ENCODE data around the gene ARNT2.

Gene ARNT2

GRCh38 chr15:80612118-80612823, 208.1 kb downstream of the ARNT2 start:
- DNase-seq (ENCODE audit: low read depth in 2 of 3, low spot score in 1 of 3), result no peak

- DNase-seq (ENCODE audit: low read depth in 2 of 3, low spot score in 1 of 3), result no peak
Observed at GRCh38 chr15:80613762-80614365, 209.7 kb downstream of the ARNT2 start.

GRCh38 chr15:80614711-80615360, 210.7 kb downstream of the ARNT2 start:
- DNase-seq (ENCODE audit: low read depth in 2 of 3, low spot score in 1 of 3), result no peak

- DNase-seq (ENCODE audit: low read depth in 2 of 3, low spot score in 1 of 3), result no peak
Observed at GRCh38 chr15:80615361-80615736, 211.2 kb downstream of the ARNT2 start.

- DNase-seq (ENCODE audit: low read depth in 2 of 3, low spot score in 1 of 3), result no peak
Observed at GRCh38 chr15:80615783-80616391, 211.7 kb downstream of the ARNT2 start.

- no peak for DNase-seq (ENCODE audit: low read depth in 2 of 3, low spot score in 1 of 3)
Observed at GRCh38 chr15:80618685-80619400, 214.7 kb downstream of the ARNT2 start.

- DNase-seq (ENCODE audit: low read depth in 2 of 3, low spot score in 1 of 3), result no peak
Observed at GRCh38 chr15:80619680-80620079, 215.5 kb downstream of the ARNT2 start.

- no peak for DNase-seq (ENCODE audit: low read depth in 2 of 3, low spot score in 1 of 3)
Observed at GRCh38 chr15:80620141-80620540, 216.0 kb downstream of the ARNT2 start.

- no peak for DNase-seq (ENCODE audit: low read depth in 2 of 3, low spot score in 1 of 3)
Observed at GRCh38 chr15:80620931-80621330, 216.7 kb downstream of the ARNT2 start.

- DNase-seq (ENCODE audit: low read depth in 2 of 3, low spot score in 1 of 3), result no peak
Observed at GRCh38 chr15:80626643-80627120, 222.5 kb downstream of the ARNT2 start.

- DNase-seq (ENCODE audit: low read depth in 2 of 3, low spot score in 1 of 3), result no peak
Observed at GRCh38 chr15:80629355-80629754, 225.2 kb downstream of the ARNT2 start.

- DNase-seq (ENCODE audit: low read depth in 2 of 3, low spot score in 1 of 3), result no peak
Observed at GRCh38 chr15:80630981-80631380, 226.8 kb downstream of the ARNT2 start.

- no peak for DNase-seq (ENCODE audit: low read depth in 2 of 3, low spot score in 1 of 3)
Observed at GRCh38 chr15:80633221-80633620, 229.0 kb downstream of the ARNT2 start.

GRCh38 chr15:80635953-80636352, 231.8 kb downstream of the ARNT2 start:
- no peak for DNase-seq (ENCODE audit: low read depth in 2 of 3, low spot score in 1 of 3)

GRCh38 chr15:80636675-80637074, 232.5 kb downstream of the ARNT2 start:
- DNase-seq (ENCODE audit: low read depth in 2 of 3, low spot score in 1 of 3), result no peak

- no peak for DNase-seq (ENCODE audit: low read depth in 2 of 3, low spot score in 1 of 3)
Observed at GRCh38 chr15:80637747-80638146, 233.6 kb downstream of the ARNT2 start.

- no peak for DNase-seq (ENCODE audit: low read depth in 2 of 3, low spot score in 1 of 3)
Observed at GRCh38 chr15:80638553-80639167, 234.5 kb downstream of the ARNT2 start.

GRCh38 chr15:80639168-80639555, 235.0 kb downstream of the ARNT2 start:
- no peak for DNase-seq (ENCODE audit: low read depth in 2 of 3, low spot score in 1 of 3)

- DNase-seq (ENCODE audit: low read depth in 2 of 3, low spot score in 1 of 3), result no peak
Observed at GRCh38 chr15:80640531-80641121, 236.4 kb downstream of the ARNT2 start.

GRCh38 chr15:80641384-80641783, 237.2 kb downstream of the ARNT2 start:
- no peak for DNase-seq (ENCODE audit: low read depth in 2 of 3, low spot score in 1 of 3)
